IPS DF 4.7 (cell line): ENCODE measurements around the gene TMEM126A.
"Not testable (repeated sequence)": the region's sequence is repeated elsewhere in the genome, so short reads cannot be mapped to it uniquely, and the experiment has no call there.

Experiments
- DNase-seq: peaks from one replicate; pipeline ENCODE4 v3.0.0-alpha.2; 2013; ENCODE audit warnings: low spot score; ENCODE audit errors: extremely low read depth

TMEM126A gene

GRCh38 chr11:85656777-85657176 is 9.0 kb downstream of the TMEM126A start:
- no peak for DNase-seq

GRCh38 chr11:85658180-85658579 is 10.4 kb downstream of the TMEM126A start:
- DNase-seq = no peak

- no peak for DNase-seq
Observed at GRCh38 chr11:85661972-85662664, 14.4 kb downstream of the TMEM126A start.

- no peak for DNase-seq
Observed at GRCh38 chr11:85663080-85663752, 15.4 kb downstream of the TMEM126A start.

GRCh38 chr11:85663753-85664614 is 16.2 kb downstream of the TMEM126A start:
- no peak for DNase-seq

- peak; percentile 66 for DNase-seq
Observed at GRCh38 chr11:85664615-85665481, 17.1 kb downstream of the TMEM126A start, which contains the start of gene CREBZF. Gene CREBZF (minus strand): TSS chr11:85665129. CDS start chr11:85664875, 254 bp downstream.

GRCh38 chr11:85665733-85666132 is 18.0 kb downstream of the TMEM126A start:
- DNase-seq = no peak

- no peak for DNase-seq
Observed at GRCh38 chr11:85666687-85667086, 18.9 kb downstream of the TMEM126A start.

- no peak for DNase-seq
Observed at GRCh38 chr11:85668157-85668556, 20.4 kb downstream of the TMEM126A start.

- not testable (repeated sequence) for DNase-seq
Observed at GRCh38 chr11:85670949-85671663, 23.3 kb downstream of the TMEM126A start.

GRCh38 chr11:85672105-85672902 is 24.5 kb downstream of the TMEM126A start:
- no peak for DNase-seq

- no peak for DNase-seq
Observed at GRCh38 chr11:85673393-85673792, 25.6 kb downstream of the TMEM126A start.

- DNase-seq = no peak
Observed at GRCh38 chr11:85679576-85679975, 31.8 kb downstream of the TMEM126A start.

- DNase-seq = no peak
Observed at GRCh38 chr11:85680897-85681296, 33.1 kb downstream of the TMEM126A start.

GRCh38 chr11:85682330-85683305 is 34.9 kb downstream of the TMEM126A start:
- DNase-seq = no peak

GRCh38 chr11:85685125-85685819 is 37.5 kb downstream of the TMEM126A start:
- no peak for DNase-seq

- DNase-seq = no peak
Observed at GRCh38 chr11:85685820-85686459, 38.2 kb downstream of the TMEM126A start, which contains the start of gene CCDC89. Gene CCDC89 (minus strand): TSS chr11:85686195. CDS start chr11:85686130, 65 bp downstream.
